Caco-2 (cell line): ENCODE data around the gene CNOT10. TPM values are rescaled to one million over a fixed set of nuclear protein-coding genes. Genes with fewer than 3 reads are reported as not detected.

Experiments used
- BruUV-seq: library from RNA; stranded (reverse); fragments of 400-500 nt; replicated peaks from 2 replicates; lab custom pipeline; 2021; lab: Mats Ljungman, UMichigan
- CTCF ChIA-PET: fragments of 300-600 bp; sonication (Branson Sonifier 250); formaldehyde crosslinking; loops from one replicate; lab custom pipeline; 2022; ENCODE audit warnings: antibody characterized with exemption; lab: Charles Lee
- POLR2A ChIA-PET: fragments of 300-600 bp; sonication (Branson Sonifier 250); formaldehyde crosslinking; loops from one replicate; lab custom pipeline; 2022; ENCODE audit warnings: antibody characterized with exemption; lab: Charles Lee
- DNase-seq, 2 experiments: peaks; one replicate each; pipeline versions ENCODE4 v3.0.0 to v3.0.0-alpha.2; 2020 to 2022
- H3K27me3 ChIP-seq: replicated peaks from 2 replicates; pipeline ENCODE4 v1.6.0; 2011; ENCODE audit warnings: low read length; ENCODE audit not compliant: control insufficient read depth, insufficient read depth
- H3K36me3 ChIP-seq: 2 replicates; pipeline ENCODE4 v1.5.1; 2011; ENCODE audit warnings: low read length; ENCODE audit not compliant: control insufficient read depth, insufficient read depth
- H3K4me1 ChIP-seq: fragments of 250-450 bp; sonication (Bioruptor Pico); 2 replicates; pipeline ENCODE4 v1.5.1; 2020; ENCODE audit warnings: mild to moderate bottlenecking
- H3K4me3 ChIP-seq: 2 replicates; pipeline ENCODE4 v1.5.1; 2011; ENCODE audit warnings: low read depth, mild to moderate bottlenecking, control low read depth, low read length
- H3K9me3 ChIP-seq: fragments of 250-450 bp; sonication (Bioruptor Pico); 2 replicates; pipeline ENCODE4 v1.5.1; 2020; ENCODE audit warnings: mild to moderate bottlenecking, moderate library complexity
- H3K27ac Mint-ChIP-seq: one replicate; pipeline ENCODE4 v1.8.0; 2022; ENCODE audit warnings: mixed read lengths; ENCODE audit not compliant: unreplicated experiment
- H3K27me3 Mint-ChIP-seq: one replicate; pipeline ENCODE4 v1.8.0; 2022; ENCODE audit warnings: mixed read lengths; ENCODE audit not compliant: insufficient read depth, unreplicated experiment
- H3K36me3 Mint-ChIP-seq: one replicate; pipeline ENCODE4 v1.8.0; 2022; ENCODE audit warnings: mild to moderate bottlenecking, mixed read lengths; ENCODE audit not compliant: insufficient read depth, unreplicated experiment
- H3K4me1 Mint-ChIP-seq: one replicate; pipeline ENCODE4 v1.8.0; 2022; ENCODE audit warnings: low read depth, mixed read lengths; ENCODE audit not compliant: unreplicated experiment
- H3K4me3 Mint-ChIP-seq: one replicate; pipeline ENCODE4 v1.8.0; 2022; ENCODE audit warnings: mild to moderate bottlenecking, moderate library complexity, mixed read lengths; ENCODE audit not compliant: unreplicated experiment
- H3K9me3 Mint-ChIP-seq: one replicate; pipeline ENCODE4 v1.8.0; 2022; ENCODE audit warnings: mixed read lengths; ENCODE audit not compliant: unreplicated experiment
- intact Hi-C: fragments of 100-400 bp; cut with micrococcal nuclease; formaldehyde crosslinking; loops from one replicate; pipeline ENCODE4 v1.10.0; 2022; ENCODE audit not compliant: unreplicated experiment
- total RNA-seq: library from RNA; stranded (reverse); gene quantifications from 2 replicates; pipeline ENCODE4 v1.2.3, GENCODE V29; 2022
- TF ChIP-seq, protein P1 (sequence below), 2 experiments: fragments of 200-600 bp in 1 of 2; IDR thresholded peaks; 1 replicate in 1 of 2; 2 replicates in 1 of 2; pipeline versions ENCODE4 v1.5.1 to v1.8.0; 2011 to 2022; ENCODE audit warnings: antibody characterized with exemption in 1 of 2, control low read depth in 1 of 2, inconsistent platforms in 1 of 2, low read depth in 1 of 2, low read length in 1 of 2, mild to moderate bottlenecking in 1 of 2, moderate library complexity in 1 of 2; ENCODE audit not compliant: insufficient read depth in 1 of 2, severe bottlenecking in 1 of 2, unreplicated experiment in 1 of 2

The CNOT10 gene
- total RNA-seq, 1 experiment from 2014 or later: 49.5 TPM

DNA sequence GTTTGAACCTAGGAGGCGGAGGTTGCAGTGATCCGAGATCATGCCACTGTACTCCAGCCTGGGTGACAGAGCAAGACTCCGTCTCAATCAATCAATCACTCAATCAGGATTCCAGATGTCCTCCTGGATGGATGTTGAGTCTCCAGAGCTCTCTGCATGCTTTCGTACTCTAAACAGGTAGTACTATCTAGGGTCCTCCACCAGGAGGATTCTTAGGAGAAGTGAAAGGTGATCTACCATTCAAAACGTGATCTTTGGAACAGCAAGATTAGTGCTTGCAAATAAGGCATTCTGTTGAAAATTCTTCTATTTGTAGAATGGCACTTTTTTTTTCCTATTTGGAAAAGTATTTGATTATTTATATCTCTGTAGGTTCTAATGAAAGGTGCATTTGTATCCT is 34.3 kb downstream of the CNOT10 start:
- no peak for DNase-seq
- Mint-ChIP-seq H3K36me3 (peaks cover 59% of the 10 kb centered on the region), H3K27me3 (no peaks in the 10 kb centered on the region), H3K9me3 (no peaks in the 10 kb centered on the region), H3K27ac (no peak overlapping the region), H3K4me3 (no peak overlapping the region), H3K4me1 (peaks cover 9% of the 10 kb centered on the region)
- Histone ChIP-seq H3K9me3 (no peaks in the 10 kb centered on the region), H3K27me3 (no peaks in the 10 kb centered on the region), H3K4me3 (no peak overlapping the region), H3K36me3 (no peaks in the 10 kb centered on the region), H3K4me1 (peaks cover 12% of the 10 kb centered on the region)
- no TSS peak for BruUV-seq
- intact Hi-C loops: no loop called here
- CTCF ChIA-PET: no interaction called here
- TF ChIP-seq, protein P1, sequence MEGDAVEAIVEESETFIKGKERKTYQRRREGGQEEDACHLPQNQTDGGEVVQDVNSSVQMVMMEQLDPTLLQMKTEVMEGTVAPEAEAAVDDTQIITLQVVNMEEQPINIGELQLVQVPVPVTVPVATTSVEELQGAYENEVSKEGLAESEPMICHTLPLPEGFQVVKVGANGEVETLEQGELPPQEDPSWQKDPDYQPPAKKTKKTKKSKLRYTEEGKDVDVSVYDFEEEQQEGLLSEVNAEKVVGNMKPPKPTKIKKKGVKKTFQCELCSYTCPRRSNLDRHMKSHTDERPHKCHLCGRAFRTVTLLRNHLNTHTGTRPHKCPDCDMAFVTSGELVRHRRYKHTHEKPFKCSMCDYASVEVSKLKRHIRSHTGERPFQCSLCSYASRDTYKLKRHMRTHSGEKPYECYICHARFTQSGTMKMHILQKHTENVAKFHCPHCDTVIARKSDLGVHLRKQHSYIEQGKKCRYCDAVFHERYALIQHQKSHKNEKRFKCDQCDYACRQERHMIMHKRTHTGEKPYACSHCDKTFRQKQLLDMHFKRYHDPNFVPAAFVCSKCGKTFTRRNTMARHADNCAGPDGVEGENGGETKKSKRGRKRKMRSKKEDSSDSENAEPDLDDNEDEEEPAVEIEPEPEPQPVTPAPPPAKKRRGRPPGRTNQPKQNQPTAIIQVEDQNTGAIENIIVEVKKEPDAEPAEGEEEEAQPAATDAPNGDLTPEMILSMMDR (IDR thresholded peaks at IDR 0.05; ENCODE audit: insufficient read depth in 1 of 2, low read depth in 1 of 2, low read length in 1 of 2, severe bottlenecking in 1 of 2, unreplicated experiment in 1 of 2): peak; percentile 16 to 41
- POLR2A ChIA-PET: no interaction called here

DNA sequence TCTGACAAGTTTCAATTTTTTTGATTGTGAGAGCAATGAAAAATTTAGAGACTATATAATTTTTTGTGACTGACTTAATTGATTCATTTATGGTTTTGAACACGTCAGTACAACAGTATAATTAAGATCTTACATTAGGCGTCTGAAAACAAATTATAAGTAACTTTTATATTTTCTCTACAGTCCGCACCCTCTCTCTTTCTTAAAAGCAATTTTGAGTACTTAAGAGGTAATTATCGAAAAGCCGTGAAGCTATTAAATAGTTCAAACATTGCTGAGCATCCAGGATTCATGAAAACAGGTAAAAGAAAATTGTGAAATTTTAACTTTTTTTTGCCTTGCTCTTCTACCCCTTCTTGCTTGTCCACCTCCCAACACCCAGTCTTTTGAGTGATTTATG is 34.9 kb downstream of the CNOT10 start:
- H3K36me3 Mint-ChIP-seq: peaks cover 64% of the 10 kb centered on the region
- no peak overlapping the region for H3K27ac Mint-ChIP-seq
- no peaks in the 10 kb centered on the region for H3K27me3 ChIP-seq
- no peaks in the 10 kb centered on the region for H3K9me3 ChIP-seq
- no peak overlapping the region for H3K4me3 ChIP-seq
- intact Hi-C loops: no loop called here
- no TSS peak for BruUV-seq
- H3K36me3 ChIP-seq: no peaks in the 10 kb centered on the region
- POLR2A ChIA-PET: no interaction called here
- CTCF ChIA-PET: no interaction called here
- H3K4me1 ChIP-seq: peaks cover 6% of the 10 kb centered on the region
- DNase-seq: no peak
- peaks cover 6% of the 10 kb centered on the region for H3K4me1 Mint-ChIP-seq
- no peaks in the 10 kb centered on the region for H3K9me3 Mint-ChIP-seq
- TF ChIP-seq, protein P1 (IDR thresholded peaks at IDR 0.05; ENCODE audit: insufficient read depth in 1 of 2, low read depth in 1 of 2, low read length in 1 of 2, severe bottlenecking in 1 of 2, unreplicated experiment in 1 of 2): no peak
- H3K27me3 Mint-ChIP-seq: no peaks in the 10 kb centered on the region
- H3K4me3 Mint-ChIP-seq: no peak overlapping the region

- Mint-ChIP-seq H3K4me1 (no peaks in the 10 kb centered on the region), H3K36me3 (peaks cover 36% of the 10 kb centered on the region), H3K27ac (no peak overlapping the region), H3K4me3 (no peak overlapping the region), H3K9me3 (no peaks in the 10 kb centered on the region), H3K27me3 (no peaks in the 10 kb centered on the region)
- no peaks in the 10 kb centered on the region for H3K36me3 ChIP-seq
- no peak for DNase-seq
- ChIA-PET CTCF (no interaction called here), POLR2A (no interaction called here)
- H3K4me1 ChIP-seq: no peaks in the 10 kb centered on the region
- H3K9me3 ChIP-seq: no peaks in the 10 kb centered on the region
- no TSS peak for BruUV-seq
- intact Hi-C loops: no loop called here
- no peaks in the 10 kb centered on the region for H3K27me3 ChIP-seq
- H3K4me3 ChIP-seq: no peak overlapping the region
- TF ChIP-seq, protein P1 (IDR thresholded peaks at IDR 0.05; ENCODE audit: insufficient read depth in 1 of 2, low read depth in 1 of 2, low read length in 1 of 2, severe bottlenecking in 1 of 2, unreplicated experiment in 1 of 2): no peak
Observed at GRCh38 chr3:32725721-32726120, 40.7 kb downstream of the CNOT10 start.
